SJCRH30 (cell line): Measurements from ENCODE around the gene FLRT3. TPM values are rescaled to one million over a fixed set of nuclear protein-coding genes. Genes with fewer than 3 reads are reported as not detected.

Experiments used
- DNase-seq, 2 experiments: peaks; one replicate each; pipeline ENCODE4 v3.0.0-alpha.2; 2015 to 2020
- H3K27ac ChIP-seq: fragments of 250-450 bp; sonication (Bioruptor Pico); 2 replicates; pipeline ENCODE4 v1.5.1; 2020; ENCODE audit warnings: mild to moderate bottlenecking, moderate library complexity
- H3K27me3 ChIP-seq: fragments of 250-450 bp; sonication (Bioruptor Pico); 2 replicates; pipeline ENCODE4 v1.5.1; 2020; ENCODE audit warnings: mild to moderate bottlenecking, moderate library complexity
- H3K36me3 ChIP-seq: fragments of 250-450 bp; sonication (Bioruptor Pico); 2 replicates; pipeline ENCODE4 v1.5.1; 2020; ENCODE audit warnings: mild to moderate bottlenecking, moderate library complexity
- H3K4me1 ChIP-seq: fragments of 250-450 bp; sonication (Bioruptor Pico); 2 replicates; pipeline ENCODE4 v1.5.1; 2020; ENCODE audit warnings: mild to moderate bottlenecking, moderate library complexity
- H3K4me3 ChIP-seq: fragments of 250-450 bp; sonication (Bioruptor Pico); 2 replicates; pipeline ENCODE4 v1.5.1; 2020; ENCODE audit warnings: mild to moderate bottlenecking, moderate library complexity
- H3K9me3 ChIP-seq: fragments of 250-450 bp; sonication (Bioruptor Pico); replicated peaks from 2 replicates; pipeline ENCODE4 v1.5.1; 2020; ENCODE audit warnings: mild to moderate bottlenecking, moderate library complexity
- total RNA-seq: library from RNA; depleted of rRNA; stranded (reverse); fragments of >200 nt; shearing (Covaris generic); gene quantifications from 2 replicates; pipeline ENCODE4 v1.2.3, GENCODE V29; 2014; rRNA removed

Gene FLRT3
- 5.3 and 6.5 TPM in 2 replicates for total RNA-seq

DNA sequence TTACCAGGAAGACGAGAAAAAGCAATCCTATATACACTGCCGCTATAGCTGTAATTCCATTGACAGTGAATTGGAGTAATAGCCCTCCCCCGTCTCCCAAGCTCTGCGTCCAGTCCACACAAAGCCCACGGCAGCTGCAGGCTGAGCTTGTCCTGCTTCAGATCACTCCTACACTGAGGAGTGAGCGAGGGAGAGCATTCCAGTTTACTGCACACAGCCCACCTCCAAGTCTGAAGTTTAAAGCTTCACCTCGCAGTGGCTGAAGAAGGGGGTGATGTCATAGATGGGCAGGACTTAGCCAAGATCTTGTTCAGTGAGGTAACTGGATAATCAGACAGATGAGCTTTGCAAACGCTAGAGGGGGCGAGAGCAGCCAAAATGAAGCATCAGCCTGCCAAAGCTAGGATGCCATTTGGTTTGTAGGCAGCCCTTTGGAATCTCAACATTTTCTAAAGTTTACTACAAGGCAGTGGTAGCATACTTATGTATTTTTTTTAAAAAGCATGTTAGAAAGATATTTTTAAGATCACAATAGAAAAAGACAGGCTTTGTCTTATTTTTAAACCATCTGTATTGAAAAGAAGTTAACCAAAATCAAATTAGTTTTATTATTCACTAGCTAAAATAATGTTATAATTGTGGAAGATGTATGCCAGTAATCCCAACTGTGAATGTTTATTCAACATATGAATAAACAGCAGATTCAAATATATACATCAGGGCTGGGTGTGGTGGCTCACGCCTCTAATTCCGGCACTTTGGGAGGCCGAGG lies at the start of gene FLRT3:
Gene FLRT3, minus strand, starts transcription at position 213 of the 772 bp plus-strand sequence. CDS start 10,106 bp downstream, outside the sequence.
- peak within 1 kb of the TSS; percentile 59 for H3K4me3 ChIP-seq
- H3K36me3 ChIP-seq, result no peaks in the 10 kb centered on the region
- no peaks in the 10 kb centered on the region for H3K27me3 ChIP-seq
- peaks cover 4% of the 10 kb centered on the region; the same call in 1 of the 2 replicates for H3K4me1 ChIP-seq
- peak within 1 kb of the TSS; percentile 44 for H3K27ac ChIP-seq
- no peaks in the 10 kb centered on the region for H3K9me3 ChIP-seq
- DNase-seq, result peak; percentile 95 to 98

DNA sequence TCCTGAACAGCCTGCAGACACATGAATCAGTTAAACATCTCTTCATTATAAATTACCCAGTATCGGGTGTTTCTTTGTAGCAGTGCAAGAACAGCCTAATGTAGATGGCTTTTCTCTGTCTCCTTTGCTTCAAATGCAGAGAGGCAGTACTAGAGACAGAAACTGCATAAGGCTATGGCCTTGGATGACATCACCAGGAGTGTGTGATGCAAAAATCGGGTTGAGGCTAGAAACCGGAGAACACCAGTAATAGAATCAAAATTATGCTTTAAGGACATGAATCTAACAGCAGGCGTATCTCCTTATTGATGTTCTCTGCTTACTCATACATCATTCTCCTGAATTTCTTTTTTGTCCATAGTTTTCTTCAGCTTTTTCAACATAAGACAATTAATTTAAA lies 49.3 kb upstream of the FLRT3 start:
- Histone ChIP-seq H3K27ac (no peak overlapping the region), H3K36me3 (no peaks in the 10 kb centered on the region), H3K4me3 (no peak overlapping the region), H3K9me3 (peaks cover 9% of the 10 kb centered on the region), H3K27me3 (no peaks in the 10 kb centered on the region), H3K4me1 (peaks cover 29% of the 10 kb centered on the region)
- DNase-seq, result no peak

DNA sequence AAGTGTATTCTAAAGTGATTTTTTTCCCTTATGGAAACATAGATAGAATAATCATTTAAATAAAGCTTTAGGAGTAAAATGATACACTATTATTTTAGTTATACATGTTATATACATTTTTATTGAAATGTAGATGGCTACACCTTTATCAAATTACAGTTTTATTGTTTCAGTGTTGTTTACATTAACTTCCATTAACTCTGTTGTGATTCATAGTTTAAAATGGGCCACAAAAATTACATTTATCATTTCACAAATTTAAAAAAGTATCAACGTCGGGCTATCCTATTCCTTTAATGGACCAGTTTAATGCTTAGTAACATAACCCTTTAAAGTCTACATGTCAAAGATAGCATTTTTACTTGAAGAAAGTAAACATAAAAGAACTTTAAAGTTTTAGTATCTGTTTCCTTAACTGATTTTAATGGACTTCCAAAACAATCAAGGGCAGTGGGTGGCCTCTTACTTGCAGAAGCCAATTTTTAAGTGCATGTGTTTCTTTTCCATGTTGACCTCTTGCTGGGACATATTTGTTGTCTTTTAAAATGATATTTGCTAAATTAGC lies 47.8 kb upstream of the FLRT3 start:
- Histone ChIP-seq H3K9me3 (peaks cover 9% of the 10 kb centered on the region), H3K36me3 (no peaks in the 10 kb centered on the region), H3K27me3 (no peaks in the 10 kb centered on the region), H3K4me3 (no peak overlapping the region), H3K27ac (peak overlapping the region; percentile 71), H3K4me1 (peaks cover 29% of the 10 kb centered on the region)
- no peak for DNase-seq

DNA sequence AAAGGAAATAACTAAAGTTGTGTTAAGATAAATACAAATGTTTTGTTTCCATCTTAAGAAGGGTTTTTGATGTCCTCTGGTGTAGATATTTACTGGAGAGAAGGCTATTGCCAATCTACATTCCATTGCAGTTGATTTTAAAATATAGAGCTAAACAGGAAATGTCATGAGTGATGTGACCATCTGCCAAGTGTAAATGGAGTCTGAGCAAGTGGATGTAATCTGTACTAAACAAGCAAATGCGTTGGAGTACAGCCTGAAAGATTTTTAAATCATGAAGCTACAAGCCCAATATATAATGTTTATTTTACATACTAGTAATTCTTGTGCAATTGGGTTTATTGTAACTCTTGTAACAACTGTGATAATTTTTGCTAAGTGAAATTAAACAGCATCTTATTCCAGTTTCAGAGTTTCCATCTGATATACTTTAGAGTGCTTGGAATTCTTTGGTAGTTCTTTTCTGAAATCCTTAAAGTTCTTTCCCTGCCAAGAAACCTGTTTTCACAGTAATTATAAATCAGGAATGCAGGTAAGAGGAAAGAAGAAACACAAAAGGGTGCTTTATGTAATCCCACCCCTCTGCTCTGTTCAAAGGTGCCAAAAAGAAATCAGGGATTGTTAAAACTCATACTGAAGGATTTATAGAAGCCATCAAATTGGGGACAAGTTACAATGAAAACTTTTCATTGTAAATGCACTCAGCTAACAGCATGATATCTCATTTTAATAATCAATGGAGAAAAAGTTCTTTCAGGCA lies 47.2 kb upstream of the FLRT3 start:
- DNase-seq, result peak; percentile 51 to 82
- Histone ChIP-seq H3K4me1 (peaks cover 29% of the 10 kb centered on the region), H3K27ac (peak overlapping the region; percentile 71), H3K9me3 (peaks cover 9% of the 10 kb centered on the region), H3K4me3 (no peak overlapping the region), H3K36me3 (no peaks in the 10 kb centered on the region), H3K27me3 (no peaks in the 10 kb centered on the region)

DNA sequence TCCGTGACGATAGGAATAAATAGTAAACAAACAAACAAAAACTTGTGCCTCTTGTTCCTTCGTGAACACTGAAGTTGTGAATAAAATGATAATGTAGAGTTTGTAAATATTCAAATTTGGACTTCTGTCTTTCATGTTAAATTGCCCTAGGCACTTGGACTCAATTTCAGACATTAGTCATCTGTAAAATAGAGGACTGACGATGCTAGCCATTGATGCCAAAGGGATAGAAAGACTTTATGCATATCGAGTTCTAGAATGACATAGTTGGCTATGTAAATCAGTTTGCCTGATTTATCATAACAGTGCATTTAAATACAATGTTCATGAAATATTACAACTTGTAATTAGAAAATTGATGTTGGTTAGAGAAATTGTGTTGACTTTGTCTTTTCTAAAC lies 45.9 kb upstream of the FLRT3 start:
- Histone ChIP-seq H3K36me3 (no peaks in the 10 kb centered on the region), H3K27ac (peak overlapping the region; percentile 71), H3K27me3 (no peaks in the 10 kb centered on the region), H3K9me3 (peaks cover 9% of the 10 kb centered on the region), H3K4me1 (peaks cover 29% of the 10 kb centered on the region), H3K4me3 (no peak overlapping the region)
- peak; percentile 13 to 46 for DNase-seq

GRCh38 chr20:14378326-14378725 lies 40.9 kb upstream of the FLRT3 start:
- no peaks in the 10 kb centered on the region for H3K9me3 ChIP-seq
- DNase-seq, result no peak
- H3K36me3 ChIP-seq, result no peaks in the 10 kb centered on the region
- H3K4me3 ChIP-seq, result no peak overlapping the region
- peaks cover 18% of the 10 kb centered on the region for H3K4me1 ChIP-seq
- H3K27me3 ChIP-seq, result no peaks in the 10 kb centered on the region
- no peak overlapping the region for H3K27ac ChIP-seq

- DNase-seq, result peak in 1 of 2 experiments; percentile 55
- no peaks in the 10 kb centered on the region for H3K9me3 ChIP-seq
- H3K36me3 ChIP-seq, result no peaks in the 10 kb centered on the region
- H3K27me3 ChIP-seq, result no peaks in the 10 kb centered on the region
- no peak overlapping the region for H3K4me3 ChIP-seq
- H3K4me1 ChIP-seq, result peaks cover 13% of the 10 kb centered on the region
- H3K27ac ChIP-seq, result no peak overlapping the region
These were observed 38.1 kb upstream of the FLRT3 start for GRCh38 chr20:14375416-14375985.

DNA sequence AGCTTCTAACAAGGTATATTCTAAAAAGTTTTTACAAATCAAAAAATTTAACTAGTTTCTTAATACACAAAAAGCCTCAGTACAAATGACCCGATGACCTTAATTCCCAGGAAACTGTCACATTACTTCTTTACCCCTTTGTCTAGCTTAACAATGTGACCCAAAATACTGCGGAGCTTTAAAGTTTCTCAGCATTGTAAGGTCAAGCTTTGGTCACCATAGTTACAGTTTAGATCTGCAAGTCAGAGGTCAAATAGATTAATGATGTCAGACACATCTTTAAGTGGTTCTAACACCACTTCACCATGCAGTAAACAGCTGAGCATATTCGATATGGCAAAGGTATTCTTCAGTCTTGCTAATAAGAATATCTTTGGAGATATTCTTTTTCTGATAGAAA lies 36.8 kb upstream of the FLRT3 start:
- no peaks in the 10 kb centered on the region for H3K27me3 ChIP-seq
- H3K4me3 ChIP-seq, result no peak overlapping the region
- peaks cover 13% of the 10 kb centered on the region for H3K4me1 ChIP-seq
- no peaks in the 10 kb centered on the region for H3K9me3 ChIP-seq
- H3K27ac ChIP-seq, result no peak overlapping the region
- H3K36me3 ChIP-seq, result no peaks in the 10 kb centered on the region
- DNase-seq, result no peak

- Histone ChIP-seq H3K27me3 (no peaks in the 10 kb centered on the region), H3K27ac (peak overlapping the region; percentile 20; the same call in 1 of the 2 replicates), H3K9me3 (peaks cover 10% of the 10 kb centered on the region), H3K4me1 (peaks cover 13% of the 10 kb centered on the region), H3K4me3 (no peak overlapping the region), H3K36me3 (no peaks in the 10 kb centered on the region)
- no peak for DNase-seq
These were observed 24.3 kb upstream of the FLRT3 start for GRCh38 chr20:14361509-14362345.

- Histone ChIP-seq H3K36me3 (no peaks in the 10 kb centered on the region), H3K27me3 (no peaks in the 10 kb centered on the region), H3K27ac (peak overlapping the region; percentile 20; the same call in 1 of the 2 replicates), H3K9me3 (peaks cover 10% of the 10 kb centered on the region), H3K4me1 (peaks cover 13% of the 10 kb centered on the region), H3K4me3 (no peak overlapping the region)
- peak; percentile 47 to 71 for DNase-seq
These were observed 23.0 kb upstream of the FLRT3 start for GRCh38 chr20:14360416-14360815.

- H3K27ac ChIP-seq, result no peak overlapping the region
- no peaks in the 10 kb centered on the region for H3K27me3 ChIP-seq
- no peak for DNase-seq
- no peak overlapping the region for H3K4me3 ChIP-seq
- H3K4me1 ChIP-seq, result peaks cover 8% of the 10 kb centered on the region
- H3K36me3 ChIP-seq, result no peaks in the 10 kb centered on the region
- peaks cover 7% of the 10 kb centered on the region for H3K9me3 ChIP-seq
These were observed 18.4 kb upstream of the FLRT3 start for GRCh38 chr20:14355791-14356190.

- peak in 1 of 2 experiments; percentile 43 for DNase-seq
- Histone ChIP-seq H3K9me3 (no peaks in the 10 kb centered on the region), H3K36me3 (no peaks in the 10 kb centered on the region), H3K4me1 (peaks cover 7% of the 10 kb centered on the region), H3K4me3 (no peak overlapping the region), H3K27ac (no peak overlapping the region), H3K27me3 (no peaks in the 10 kb centered on the region)
These were observed 7.3 kb upstream of the FLRT3 start for GRCh38 chr20:14344746-14345145.

DNA sequence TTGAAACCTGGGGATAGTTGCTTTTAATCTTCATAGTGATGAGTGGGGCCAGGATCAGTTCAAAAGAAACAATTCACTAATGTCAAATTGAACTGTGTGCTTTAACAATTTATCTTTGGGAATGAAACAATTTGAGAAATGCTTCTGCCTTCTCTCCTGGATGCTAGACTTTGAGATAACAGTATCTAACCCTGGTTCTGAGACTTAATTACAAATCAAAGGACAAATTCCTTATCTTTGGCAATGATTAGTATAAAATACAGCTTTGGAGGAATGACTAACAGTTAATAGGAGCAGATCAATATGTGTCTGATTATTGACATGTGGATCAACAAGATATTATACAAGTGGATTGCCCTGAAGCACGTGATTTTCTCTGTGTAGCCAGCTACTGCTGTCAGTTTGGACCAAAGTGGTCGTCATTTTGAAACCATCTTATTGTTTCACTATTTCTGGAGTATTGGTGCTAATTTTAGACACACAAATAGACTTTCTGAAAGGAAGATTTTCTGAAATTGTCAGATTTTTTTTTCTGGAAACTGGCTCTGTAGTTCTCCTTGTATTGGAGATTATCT lies 6.2 kb upstream of the FLRT3 start:
- Histone ChIP-seq H3K36me3 (no peaks in the 10 kb centered on the region), H3K4me1 (peaks cover 7% of the 10 kb centered on the region), H3K27me3 (no peaks in the 10 kb centered on the region), H3K4me3 (no peak overlapping the region), H3K27ac (no peak overlapping the region), H3K9me3 (no peaks in the 10 kb centered on the region)
- DNase-seq, result no peak

- no peak overlapping the region for H3K27ac ChIP-seq
- no peaks in the 10 kb centered on the region for H3K27me3 ChIP-seq
- no peaks in the 10 kb centered on the region for H3K36me3 ChIP-seq
- H3K4me3 ChIP-seq, result no peak overlapping the region
- H3K4me1 ChIP-seq, result peaks cover 7% of the 10 kb centered on the region
- no peaks in the 10 kb centered on the region for H3K9me3 ChIP-seq
- no peak for DNase-seq
These were observed 5.5 kb upstream of the FLRT3 start for GRCh38 chr20:14342918-14343317.
